C4-2B (cell line): ENCODE results near the gene NUDT1.

ENCODE experiments used
- H3K27ac ChIP-seq: fragments of 450-650 bp; 2 replicates; pipeline ENCODE4 v1.5.1; 2017
- CTCF ChIP-seq: fragments of 450-650 bp; conservative IDR thresholded peaks from 2 replicates; pipeline ENCODE4 v1.5.1; 2017; ENCODE audit warnings: mild to moderate bottlenecking
- ZFX ChIP-seq: fragments of 450-650 bp; IDR thresholded peaks from 2 replicates; pipeline ENCODE4 v1.6.1; 2017

NUDT1 gene

GRCh38 chr7:2213551-2214215 is 28.3 kb upstream of the NUDT1 start:
- TF ChIP-seq CTCF: no peak
- TF ChIP-seq ZFX: no peak
- H3K27ac ChIP-seq: no peak overlapping the region

GRCh38 chr7:2214636-2215035 is 27.4 kb upstream of the NUDT1 start:
- TF ChIP-seq CTCF (no peak), ZFX (no peak)
- no peak overlapping the region for H3K27ac ChIP-seq

GRCh38 chr7:2215851-2216250 is 26.2 kb upstream of the NUDT1 start:
- TF ChIP-seq CTCF (no peak), ZFX (no peak)
- no peak overlapping the region for H3K27ac ChIP-seq

- no peak overlapping the region for H3K27ac ChIP-seq
- TF ChIP-seq ZFX (no peak), CTCF (no peak)
These were observed 24.8 kb upstream of the NUDT1 start for GRCh38 chr7:2217206-2217605.

GRCh38 chr7:2217716-2218443 is 24.1 kb upstream of the NUDT1 start:
- TF ChIP-seq CTCF (no peak), ZFX (no peak)
- no peak overlapping the region for H3K27ac ChIP-seq

- no peak overlapping the region for H3K27ac ChIP-seq
- TF ChIP-seq CTCF (no peak), ZFX (no peak)
These were observed 23.6 kb upstream of the NUDT1 start for GRCh38 chr7:2218444-2218785.

GRCh38 chr7:2219136-2219535 is 22.9 kb upstream of the NUDT1 start:
- H3K27ac ChIP-seq: no peak overlapping the region
- TF ChIP-seq CTCF: no peak
- TF ChIP-seq ZFX: no peak
